ENCODE data around the gene ZNF716.
"Not testable (repeated sequence)": the region's sequence is repeated elsewhere in the genome, so short reads cannot be mapped to it uniquely, and the experiment has no call there.

Gene ZNF716

GRCh38 chr7:57449904-57450303 is at the start of gene ZNF716:
ZNF716 (plus strand) TSS chr7:57450177; CDS start chr7:57450289, 112 bp downstream.
- DNase-seq: no peak

DNA sequence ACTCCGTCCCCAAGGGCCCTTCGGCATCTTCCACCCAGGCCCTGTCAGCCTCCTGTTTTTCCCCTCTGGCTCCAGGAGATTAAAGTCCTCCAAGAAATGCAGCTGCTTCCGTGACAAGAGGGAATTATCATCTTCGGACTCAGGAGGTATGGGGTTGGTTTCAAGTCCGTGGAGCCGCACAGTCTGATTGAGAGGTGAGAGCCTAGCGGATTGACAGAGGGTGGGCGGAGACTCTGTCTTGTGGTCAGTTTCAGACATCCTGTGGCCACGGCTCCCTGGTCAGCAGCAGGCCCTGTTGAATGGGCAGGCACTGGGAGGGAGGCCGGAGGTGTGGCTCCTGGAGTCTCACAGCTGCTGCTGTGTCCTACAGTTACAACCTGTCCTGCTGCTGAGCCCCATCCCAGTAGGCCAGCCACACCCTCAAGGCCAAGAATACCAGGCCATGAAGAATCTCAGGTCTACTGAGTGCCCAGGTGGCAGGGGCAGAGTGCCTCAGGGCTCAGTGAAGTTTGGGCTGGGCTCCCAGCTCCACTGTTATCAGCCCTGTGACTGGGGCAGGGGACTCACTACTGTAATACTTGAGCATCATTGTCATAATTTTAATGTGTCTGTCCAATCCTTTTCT is 49.3 kb upstream of the ZNF716 start:
- DNase-seq: no peak

- not testable (repeated sequence) for DNase-seq
Measured at GRCh38 chr7:57403051-57403450, 46.9 kb upstream of the ZNF716 start.

GRCh38 chr7:57403601-57404342 is 46.2 kb upstream of the ZNF716 start:
- DNase-seq: no peak

DNA sequence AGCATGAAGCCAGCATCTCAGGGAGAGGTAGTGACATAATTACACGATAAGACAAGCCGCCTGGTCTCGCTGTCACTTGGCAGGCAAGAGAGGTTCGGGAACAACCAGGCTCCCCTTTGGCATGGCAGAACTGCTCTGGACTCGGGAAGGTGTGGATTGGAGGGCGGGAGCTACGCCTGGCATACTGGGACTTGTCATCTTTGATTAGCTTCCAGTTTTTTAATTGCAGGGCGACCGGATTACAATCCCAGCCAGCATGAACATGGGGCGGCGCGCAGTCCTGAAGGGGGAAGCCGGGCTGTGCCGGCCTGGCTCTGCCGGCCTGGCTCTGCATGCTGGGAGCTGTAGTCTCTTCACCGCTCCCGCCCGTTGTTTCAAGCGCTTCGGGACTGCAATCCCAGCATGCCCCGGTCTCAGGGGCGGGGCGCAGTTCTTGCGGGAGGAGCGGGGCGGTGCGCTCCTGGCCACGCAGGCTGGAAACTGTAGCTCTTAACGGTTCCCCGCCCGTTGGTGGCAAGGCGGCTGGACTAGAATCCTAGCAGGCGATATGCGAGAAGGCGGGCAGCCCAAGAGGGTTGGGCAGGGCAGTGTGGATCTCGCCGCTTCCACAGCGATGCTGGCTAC is 45.5 kb upstream of the ZNF716 start:
- DNase-seq: no peak

DNA sequence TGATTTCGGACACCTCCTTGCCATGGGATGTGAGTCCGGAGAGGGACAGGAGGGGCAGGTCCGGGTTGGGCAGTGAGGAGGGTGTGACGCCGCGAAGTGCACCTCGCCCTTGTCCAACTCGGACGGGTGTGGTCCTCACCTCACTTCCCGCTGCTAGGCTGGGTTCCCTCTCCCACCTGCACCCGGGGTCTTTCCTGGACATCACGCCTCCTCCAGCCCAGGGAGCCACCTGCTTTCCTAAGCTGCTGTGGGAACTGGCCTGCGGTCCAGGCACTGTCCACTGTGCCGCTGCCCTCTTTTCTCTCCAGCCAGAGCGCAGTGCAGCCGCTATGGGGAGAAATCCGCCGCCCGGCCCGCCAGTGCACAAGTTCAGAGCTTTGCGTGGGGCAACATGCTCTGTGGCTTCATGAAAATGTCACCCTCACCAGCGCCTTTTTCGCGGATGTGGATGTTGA is 45.0 kb upstream of the ZNF716 start:
- no peak for DNase-seq

GRCh38 chr7:57407125-57407524 is 42.9 kb upstream of the ZNF716 start:
- no peak for DNase-seq

- no peak for DNase-seq
Measured at GRCh38 chr7:57412168-57412567, 37.8 kb upstream of the ZNF716 start.

- no peak for DNase-seq
Measured at GRCh38 chr7:57412618-57413017, 37.4 kb upstream of the ZNF716 start.

- no peak for DNase-seq
Measured at GRCh38 chr7:57413529-57414398, 36.2 kb upstream of the ZNF716 start.

DNA sequence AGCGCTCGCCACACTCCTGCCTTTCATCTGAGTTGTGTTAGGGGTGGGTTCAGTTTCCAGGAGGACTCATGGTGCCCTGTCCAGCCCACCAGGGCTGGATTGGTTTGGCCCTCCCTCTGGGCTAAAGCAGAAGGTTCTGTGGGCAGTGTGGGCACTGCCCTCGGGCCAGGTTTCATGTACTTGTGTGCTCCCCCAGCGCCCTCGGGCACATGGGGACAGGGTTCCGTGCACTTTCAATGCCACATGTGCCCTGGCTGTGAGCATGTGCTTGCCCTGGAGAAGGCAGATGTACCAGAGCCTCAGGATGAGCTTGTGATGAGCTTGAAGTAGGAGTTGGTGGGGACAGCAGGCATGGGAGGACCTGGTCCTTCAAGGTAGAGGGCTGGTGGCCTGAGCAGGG is 35.6 kb upstream of the ZNF716 start:
- no peak for DNase-seq

DNA sequence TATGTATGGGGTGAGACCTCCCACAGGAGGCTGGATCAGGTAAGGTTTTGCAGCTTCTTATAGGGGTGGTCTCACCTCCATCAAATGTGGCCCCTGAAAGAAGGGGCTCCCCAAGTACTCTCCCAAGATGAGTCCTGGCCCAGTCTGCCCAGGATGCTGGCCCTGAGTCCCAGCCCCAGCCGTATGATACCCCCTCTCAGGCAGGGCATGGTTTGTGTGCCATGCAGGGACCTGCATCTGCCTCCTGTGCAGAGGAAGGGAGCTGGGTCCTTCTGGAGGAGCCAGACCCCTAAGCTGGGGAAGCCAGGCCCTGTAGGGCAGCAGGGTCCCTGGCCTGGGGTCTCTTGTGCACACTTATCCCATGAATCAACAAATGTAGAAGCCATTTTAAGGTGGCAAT is 35.1 kb upstream of the ZNF716 start:
- DNase-seq: no peak

GRCh38 chr7:57415326-57415725 is 34.7 kb upstream of the ZNF716 start:
- no peak for DNase-seq

DNA sequence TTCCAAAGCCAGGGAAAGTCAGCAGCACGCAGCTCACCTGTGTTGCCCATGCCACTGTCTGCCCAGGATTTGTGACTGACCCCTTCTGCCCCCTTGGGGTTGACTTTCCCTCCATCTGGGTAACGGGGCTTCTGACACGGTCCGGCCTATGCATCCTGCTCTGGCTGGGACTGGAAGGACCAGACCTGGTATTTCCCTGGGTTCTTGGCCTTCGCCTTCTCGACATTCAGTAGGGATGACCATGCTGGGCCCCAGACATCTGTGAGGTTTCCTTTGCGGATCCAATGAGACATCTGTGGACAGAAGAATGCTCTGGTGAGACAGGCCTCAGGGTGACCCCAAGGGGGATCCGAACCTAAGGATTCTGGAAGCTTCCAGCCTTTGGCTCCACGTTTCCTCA is 34.2 kb upstream of the ZNF716 start:
- no peak for DNase-seq

- DNase-seq: no peak
Measured at GRCh38 chr7:57416601-57417358, 33.2 kb upstream of the ZNF716 start.

DNA sequence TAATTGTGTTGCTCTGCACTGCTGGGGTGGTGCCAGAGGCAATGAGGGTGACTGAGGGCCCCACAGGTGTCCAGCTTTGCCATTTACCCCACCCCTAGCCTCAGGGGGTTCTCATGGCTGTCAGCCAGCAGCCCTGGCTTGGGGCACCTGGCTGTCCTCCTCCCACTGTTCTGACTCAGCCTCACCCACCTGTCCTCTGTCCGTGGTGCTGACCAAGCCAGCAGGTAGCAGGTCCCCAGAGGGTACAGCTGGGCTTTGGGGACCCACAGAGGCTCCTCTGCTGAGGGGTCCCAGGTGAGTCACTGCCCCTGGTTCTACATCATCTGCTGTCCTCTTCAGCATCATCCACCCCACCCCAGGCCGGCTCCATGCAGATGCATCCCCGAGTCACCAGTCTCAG is 32.2 kb upstream of the ZNF716 start:
- DNase-seq: no peak

DNA sequence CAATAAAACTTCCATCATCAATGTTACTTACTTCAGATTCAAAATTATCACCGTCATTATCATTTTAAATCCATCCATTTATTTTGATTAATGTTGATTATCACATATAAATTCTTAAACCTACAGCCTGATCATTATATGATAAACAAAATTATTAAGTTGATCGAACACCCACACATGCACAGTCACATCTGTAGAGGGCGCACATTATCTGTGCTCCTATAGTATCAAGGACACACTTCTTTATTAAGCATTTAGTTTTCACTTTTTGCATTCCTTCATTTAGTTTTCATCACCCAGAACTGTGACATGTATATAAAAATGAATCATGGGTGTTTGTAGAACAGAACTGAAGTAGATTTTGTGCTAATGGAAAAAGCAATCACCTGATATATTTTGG is 26.2 kb upstream of the ZNF716 start:
- DNase-seq: no peak

DNA sequence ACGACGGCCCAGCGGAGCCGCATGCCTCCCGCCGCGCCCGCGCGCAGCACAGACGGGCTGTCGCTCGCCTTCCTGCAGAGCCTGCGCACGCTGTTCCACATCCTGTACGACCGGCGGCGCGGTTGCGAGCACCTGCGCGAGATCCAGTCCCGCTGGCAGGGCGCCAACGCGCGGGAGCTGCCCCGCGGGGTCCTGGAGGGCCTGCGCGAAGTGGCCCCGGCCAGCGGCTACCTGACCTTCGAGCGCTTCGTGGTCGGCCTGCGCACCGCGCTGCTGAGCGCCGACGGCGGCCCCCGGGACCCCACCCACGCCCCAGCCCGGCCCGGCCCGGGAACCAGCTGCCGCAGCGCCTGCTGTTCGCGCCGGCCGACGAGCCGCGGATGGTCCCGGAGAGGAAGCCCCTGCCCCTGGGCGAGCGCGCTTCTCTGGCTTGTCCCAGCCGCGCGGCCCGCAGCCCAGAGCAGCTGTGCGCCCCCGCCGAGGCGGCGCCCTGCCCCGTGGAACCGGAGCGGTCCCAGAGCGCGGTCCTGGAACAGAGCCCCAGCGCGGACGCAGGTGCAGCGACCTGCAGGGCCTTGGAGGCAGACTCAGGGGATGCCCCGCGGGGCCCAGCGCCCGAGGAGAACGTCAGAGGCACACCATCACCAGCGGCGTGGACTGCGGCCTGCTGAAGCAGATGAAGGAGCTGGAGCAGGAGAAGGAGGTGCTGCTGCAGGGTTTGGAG is 25.3 kb upstream of the ZNF716 start:
- no peak for DNase-seq

DNA sequence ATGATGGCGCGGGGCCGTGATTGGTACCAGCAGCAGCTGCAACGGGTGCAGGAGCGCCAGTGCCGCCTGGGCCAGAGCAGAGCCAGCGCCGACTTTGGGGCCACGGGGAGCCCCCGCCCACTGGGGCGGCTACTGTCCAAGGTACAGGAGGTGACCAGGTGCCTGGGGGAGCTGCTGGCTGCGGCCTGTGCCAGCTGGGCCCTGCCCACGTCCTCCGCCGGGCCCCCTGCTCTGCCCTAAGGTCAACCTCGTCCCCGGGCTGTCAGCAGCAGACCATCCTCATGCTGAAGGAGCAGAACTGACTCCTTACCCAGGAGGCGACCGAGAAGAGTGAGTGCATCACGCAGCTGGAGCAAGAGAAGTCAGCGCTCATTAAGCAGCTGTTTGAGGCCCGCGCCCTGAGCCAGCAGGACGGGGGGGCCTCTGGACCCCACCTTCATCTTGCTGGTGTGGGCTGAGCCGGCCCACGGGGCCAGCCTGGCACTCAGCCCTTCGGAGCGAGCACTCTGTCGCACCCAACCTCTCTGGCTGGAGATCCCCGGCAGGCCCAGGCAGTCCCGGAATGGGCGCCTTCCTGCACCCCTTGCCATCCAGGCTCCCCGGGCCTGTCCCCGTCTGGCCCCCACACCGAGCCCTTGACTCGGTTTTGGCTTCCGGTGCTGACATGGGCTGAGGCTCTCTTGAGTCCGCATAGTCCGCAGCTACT is 24.6 kb upstream of the ZNF716 start:
- no peak for DNase-seq

- DNase-seq: no peak
Measured at GRCh38 chr7:57425969-57426628, 23.9 kb upstream of the ZNF716 start.

DNA sequence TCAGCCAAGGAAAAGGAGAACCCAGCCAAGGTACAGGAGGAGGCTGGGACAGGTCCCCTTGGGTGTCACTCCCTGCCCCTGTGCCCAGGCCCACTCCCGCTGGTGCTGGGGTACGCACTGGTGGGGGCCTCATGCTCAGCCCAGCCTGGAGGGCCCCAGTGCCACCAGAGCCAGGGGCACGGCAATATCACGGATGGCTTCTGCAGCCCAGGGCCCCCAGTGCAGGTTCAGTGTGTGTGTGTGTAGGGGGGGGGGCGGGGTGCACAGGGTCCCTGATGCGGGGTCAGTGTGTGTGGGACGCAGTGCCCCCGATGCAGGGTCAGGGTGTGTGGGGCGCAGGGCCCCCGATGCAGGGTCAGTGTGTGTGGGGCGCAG is 23.4 kb upstream of the ZNF716 start:
- DNase-seq: no peak

All from NCI-H446 treated with DMSO at 0.1 percent for 48 hours (cell line).